T-helper 2 cell treated with Interferon-gamma antibody and Interleukin-4, amounts not matched to agents 100 ng/mL and 5 ng/mL, for 36 hours (primary cell): ENCODE data around the gene RANBP1. TPM values are rescaled to one million over a fixed set of nuclear protein-coding genes. Genes with fewer than 3 reads are reported as not detected.

Experiments
- intact Hi-C: fragments of 100-400 bp; cut with micrococcal nuclease; formaldehyde crosslinking; loops from one replicate; pipeline ENCODE4 v1.15.1; 2023
- total RNA-seq: library from RNA; stranded (reverse); gene quantifications from 2 replicates; pipeline ENCODE4 v1.2.3, GENCODE V29; 2022

The RANBP1 gene
- total RNA-seq, 1 donor from 2014 or later = 295 TPM

- intact Hi-C loops = no loop called here
Observed at GRCh38 chr22:20133930-20134549, 18.1 kb downstream of the RANBP1 start.

GRCh38 chr22:20135265-20135664 is 19.4 kb downstream of the RANBP1 start:
- intact Hi-C loops = no loop called here

GRCh38 chr22:20135806-20136602 is 20.1 kb downstream of the RANBP1 start:
- intact Hi-C loops = no loop called here

- intact Hi-C loops = no loop called here
Observed at GRCh38 chr22:20136603-20136873, 20.6 kb downstream of the RANBP1 start.

GRCh38 chr22:20137113-20137512 is 21.2 kb downstream of the RANBP1 start:
- intact Hi-C loops = no loop called here

GRCh38 chr22:20137671-20138416 is 21.9 kb downstream of the RANBP1 start:
- intact Hi-C loops = no loop called here

- intact Hi-C loops = no loop called here
Observed at GRCh38 chr22:20138417-20138738, 22.5 kb downstream of the RANBP1 start.

GRCh38 chr22:20138868-20139267 is 23.0 kb downstream of the RANBP1 start:
- intact Hi-C loops = no loop called here

- intact Hi-C loops = no loop called here
Observed at GRCh38 chr22:20139391-20140106, 23.6 kb downstream of the RANBP1 start.

- intact Hi-C loops = no loop called here
Observed at GRCh38 chr22:20140107-20140445, 24.2 kb downstream of the RANBP1 start.

- intact Hi-C loops = no loop called here
Observed at GRCh38 chr22:20140521-20140964, 24.6 kb downstream of the RANBP1 start.

- intact Hi-C loops = no loop called here
Observed at GRCh38 chr22:20141186-20142077, 25.5 kb downstream of the RANBP1 start.

- intact Hi-C loops = no loop called here
Observed at GRCh38 chr22:20142711-20143621, 27.1 kb downstream of the RANBP1 start.

- intact Hi-C loops = no loop called here
Observed at GRCh38 chr22:20143883-20144665, 28.2 kb downstream of the RANBP1 start.

GRCh38 chr22:20145206-20145831 is 29.4 kb downstream of the RANBP1 start:
- intact Hi-C loops = no loop called here

GRCh38 chr22:20145832-20146223 is 29.9 kb downstream of the RANBP1 start:
- intact Hi-C loops = no loop called here

- intact Hi-C loops = no loop called here
Observed at GRCh38 chr22:20146777-20147176, 30.9 kb downstream of the RANBP1 start.

GRCh38 chr22:20147237-20147988 is 31.5 kb downstream of the RANBP1 start:
- intact Hi-C loops = no loop called here
